GM18909 (cell line): ENCODE measurements around the gene NLRP5.

Source experiments
- ATAC-seq: cut with Tn5 transposase; IDR thresholded peaks from one replicate; pipeline ENCODE4 v1.9.1; 2021; ENCODE audit warnings: mild to moderate bottlenecking; ENCODE audit not compliant: unreplicated experiment, poor library complexity

NLRP5 gene

GRCh38 chr19:56069642-56070041 is 83.1 kb downstream of the NLRP5 start:
- no peak for ATAC-seq

GRCh38 chr19:56071151-56071550 is 84.6 kb downstream of the NLRP5 start:
- ATAC-seq = no peak

GRCh38 chr19:56076498-56076897 is 89.9 kb downstream of the NLRP5 start:
- ATAC-seq = no peak

GRCh38 chr19:56079609-56080008 is 93.0 kb downstream of the NLRP5 start:
- no peak for ATAC-seq

- ATAC-seq = peak; percentile 72
Observed at GRCh38 chr19:56080669-56081401, 94.3 kb downstream of the NLRP5 start.

GRCh38 chr19:56083668-56084067 is 97.1 kb downstream of the NLRP5 start:
- no peak for ATAC-seq

- ATAC-seq = no peak
Observed at GRCh38 chr19:56084835-56085536, 98.4 kb downstream of the NLRP5 start.

GRCh38 chr19:56085571-56086275 is 99.1 kb downstream of the NLRP5 start:
- no peak for ATAC-seq

- ATAC-seq = no peak
Observed at GRCh38 chr19:56086671-56087430, 100.3 kb downstream of the NLRP5 start.

GRCh38 chr19:56087647-56088496 is 101.3 kb downstream of the NLRP5 start:
- no peak for ATAC-seq

- ATAC-seq = no peak
Observed at GRCh38 chr19:56088497-56089215, 102.1 kb downstream of the NLRP5 start.

- no peak for ATAC-seq
Observed at GRCh38 chr19:56089344-56089743, 102.8 kb downstream of the NLRP5 start.

- ATAC-seq = no peak
Observed at GRCh38 chr19:56091066-56091490, 104.5 kb downstream of the NLRP5 start.

GRCh38 chr19:56091751-56092546 is 105.4 kb downstream of the NLRP5 start:
- no peak for ATAC-seq

- ATAC-seq = no peak
Observed at GRCh38 chr19:56092685-56093631, 106.4 kb downstream of the NLRP5 start.

- no peak for ATAC-seq
Observed at GRCh38 chr19:56094449-56094848, 107.9 kb downstream of the NLRP5 start.

- no peak for ATAC-seq
Observed at GRCh38 chr19:56096665-56097064, 110.1 kb downstream of the NLRP5 start.
